A549 (cell line): ENCODE results near the gene CHST15. TPM values are rescaled to one million over a fixed set of nuclear protein-coding genes. Genes with fewer than 3 reads are reported as not detected.

Source experiments
- ATAC-seq, 2 experiments: fragments of 200-7000 bp in 1 of 2; fragments of >200 bp in 1 of 2; cut with Nextera tagmentation in 1 of 2; cut with Tn5 transposase in 1 of 2; 3 replicates each; pipeline versions ENCODE4 v1.8.0 to v1.9.1; 2018 to 2020; ENCODE audit warnings: mild to moderate bottlenecking in 1 of 2, moderate library complexity in 1 of 2
- CTCF ChIA-PET: fragments of 300-600 bp; sonication (Branson Sonifier 250); formaldehyde crosslinking; extraction: SDS; loops from one replicate; lab custom pipeline; 2021; ENCODE audit warnings: antibody characterized with exemption, inconsistent platforms; lab: Yijun Ruan, JAX
- POLR2A ChIA-PET: fragments of 350-600 bp; formaldehyde crosslinking; extraction: SDS; loops from one replicate; lab custom pipeline; 2021; ENCODE audit warnings: antibody characterized with exemption, inconsistent platforms; lab: Yijun Ruan, JAX
- DNase-seq, 2 experiments: peaks; one replicate each; pipeline versions ENCODE4 v3.0.0 to v3.0.0-alpha.2; 2011 to 2016; ENCODE audit warnings: low read depth in 1 of 2, low spot score in 1 of 2
- FAIRE-seq: peaks from 2 replicates; lab custom pipeline; 2011; peaks lifted over from hg19 to GRCh38; lab: Jason Lieb, UNC
- H3K27ac ChIP-seq, 2 experiments: fragments of >200 bp; sonication (Bioruptor Twin); formaldehyde crosslinking; 3 replicates each; pipeline ENCODE4 v1.5.1; 2016 to 2017
- H3K4me1 ChIP-seq: fragments of >200 bp; sonication (Bioruptor Twin); formaldehyde crosslinking; 3 replicates; pipeline ENCODE4 v1.6.1; 2016
- H3K4me2 ChIP-seq: fragments of >200 bp; sonication (Bioruptor Twin); formaldehyde crosslinking; 3 replicates; pipeline ENCODE4 v1.6.1; 2016
- H3K4me3 ChIP-seq: fragments of >200 bp; sonication (Bioruptor Twin); formaldehyde crosslinking; 3 replicates; pipeline ENCODE4 v1.5.1; 2016
- H3K9me3 ChIP-seq: fragments of >200 bp; sonication (Bioruptor Twin); formaldehyde crosslinking; 3 replicates; pipeline ENCODE4 v1.6.1; 2016
- BCL3 ChIP-seq: fragments of >200 bp; sonication (Bioruptor Twin); formaldehyde crosslinking; IDR thresholded peaks from 3 replicates; pipeline ENCODE4 v1.6.1; 2016
- CBX8 ChIP-seq: fragments of 200-600 bp; sonication (generic); IDR thresholded peaks from 2 replicates; pipeline ENCODE4 v1.6.1; 2016
- CEBPB ChIP-seq, 2 experiments: fragments of >200 bp in 1 of 2; sonication (Bioruptor Twin) in 1 of 2; formaldehyde crosslinking in 1 of 2; IDR thresholded peaks; 2 replicates each; pipeline ENCODE4 v1.6.1; 2012 to 2016
- ELK1 ChIP-seq: fragments of 150-350 bp; IDR thresholded peaks from 2 replicates; pipeline ENCODE4 v1.6.1; 2014; ENCODE audit warnings: low read depth, mild to moderate bottlenecking, low read length
- EP300 ChIP-seq, 2 experiments: fragments of >200 bp; sonication (Bioruptor Twin); formaldehyde crosslinking; IDR thresholded peaks; 2 replicates in 1 of 2; 3 replicates in 1 of 2; pipeline ENCODE4 v1.6.1; 2016 to 2017
- GATA3 ChIP-seq: IDR thresholded peaks from 2 replicates; pipeline ENCODE4 v1.6.1; 2012; ENCODE audit warnings: borderline replicate concordance
- HES2 ChIP-seq: fragments of >200 bp; sonication (Bioruptor Twin); formaldehyde crosslinking; IDR thresholded peaks from 2 replicates; pipeline ENCODE4 v1.6.1; 2016
- HEYL ChIP-seq: fragments of 250-450 bp; sonication (Bioruptor Pico); IDR thresholded peaks from 2 replicates; pipeline ENCODE4 v1.8.0; 2021; ENCODE audit warnings: mild to moderate bottlenecking, moderate library complexity
- HMGXB4 ChIP-seq: fragments of 250-450 bp; sonication (Bioruptor Pico); IDR thresholded peaks from 2 replicates; pipeline ENCODE4 v1.5.0; 2021; ENCODE audit warnings: mild to moderate bottlenecking, moderate library complexity, borderline replicate concordance
- HOXB13 ChIP-seq: fragments of 250-450 bp; sonication (Bioruptor Pico); IDR thresholded peaks from 2 replicates; pipeline ENCODE4 v1.5.0; 2020; ENCODE audit warnings: low read depth, mild to moderate bottlenecking, moderate library complexity
- JUN ChIP-seq, 2 experiments: fragments of >200 bp; sonication (Bioruptor Twin); formaldehyde crosslinking; IDR thresholded peaks; 2 replicates in 1 of 2; 3 replicates in 1 of 2; pipeline ENCODE4 v1.6.1; 2016 to 2017
- KDM5A ChIP-seq: fragments of 200-600 bp; sonication (generic); IDR thresholded peaks from 2 replicates; pipeline ENCODE4 v1.6.1; 2016; ENCODE audit warnings: antibody characterized with exemption, mild to moderate bottlenecking
- MAX ChIP-seq: IDR thresholded peaks from 2 replicates; pipeline ENCODE4 v1.6.1; 2012
- NFE2L2 ChIP-seq: fragments of 150-350 bp; conservative IDR thresholded peaks from 2 replicates; pipeline ENCODE4 v1.6.1; 2014; ENCODE audit warnings: low read length
- NPAS2 ChIP-seq: fragments of 250-450 bp; sonication (Bioruptor Pico); IDR thresholded peaks from 2 replicates; pipeline ENCODE4 v1.8.0; 2022; ENCODE audit warnings: mild to moderate bottlenecking, moderate library complexity, borderline replicate concordance
- NR3C1 ChIP-seq: fragments of >200 bp; sonication (Bioruptor Twin); formaldehyde crosslinking; IDR thresholded peaks from 3 replicates; pipeline ENCODE4 v1.6.1; 2017
- PHF8 ChIP-seq: fragments of 200-600 bp; sonication (generic); IDR thresholded peaks from 2 replicates; pipeline ENCODE4 v1.6.1; 2016; ENCODE audit warnings: low read depth, mild to moderate bottlenecking, antibody characterized with exemption, moderate library complexity, borderline replicate concordance
- POLR2A ChIP-seq: IDR thresholded peaks from 2 replicates; pipeline ENCODE4 v1.6.1; 2012; ENCODE audit warnings: mild to moderate bottlenecking, low read length
- REST ChIP-seq: fragments of 200-600 bp; sonication (generic); IDR thresholded peaks from 2 replicates; pipeline ENCODE4 v1.6.1; 2016; ENCODE audit warnings: antibody characterized with exemption, mild to moderate bottlenecking, moderate library complexity
- SMC3 ChIP-seq: fragments of >200 bp; sonication (Bioruptor Twin); formaldehyde crosslinking; IDR thresholded peaks from 3 replicates; pipeline ENCODE4 v1.6.1; 2018; ENCODE audit warnings: inconsistent platforms
- TP53 ChIP-seq: fragments of 250-450 bp; sonication (Bioruptor Pico); IDR thresholded peaks from 2 replicates; pipeline ENCODE4 v1.5.0; 2021; ENCODE audit warnings: mild to moderate bottlenecking, moderate library complexity
- USF2 ChIP-seq: fragments of 450-650 bp; IDR thresholded peaks from 2 replicates; pipeline ENCODE4 v1.6.1; 2014; ENCODE audit warnings: antibody characterized with exemption
- ZNF302 ChIP-seq: fragments of 250-450 bp; sonication (Bioruptor Pico); IDR thresholded peaks from 2 replicates; pipeline ENCODE4 v1.9.0; 2021; ENCODE audit warnings: inconsistent platforms, mild to moderate bottlenecking, moderate library complexity
- WGBS: methylation state at CpG from one replicate; pipeline ENCODE4 v1.1.6; 2017; ENCODE audit errors: missing lambda C conversion rate; 5-methylcytosine and 5-hydroxymethylcytosine counted together
- polyA plus RNA-seq, 4 experiments: library from polyadenylated mRNA; depleted of rRNA in 3 of 4; stranded (reverse); fragments of >200 nt; fragmentation: RNase III in 1 of 4; extraction: RNeasy Plus Mini Kit Qiagen cat#74134 plus additional on column Dnase treatment in 1 of 4; gene quantifications; 2 replicates in 3 of 4; 3 replicates in 1 of 4; pipeline ENCODE4 v1.2.3, GENCODE V29; 2011 to 2017

CHST15 gene
- polyA plus RNA-seq, 2 of the 4 experiments (the other 2 are of a cell fraction), result 5.1 to 10.3 TPM

- no peak overlapping the region for H3K4me3 ChIP-seq
- H3K4me1 ChIP-seq, result no peaks in the 10 kb centered on the region
- 90% methylated on average over 12 of the region's 12 CpGs for WGBS
- TF ChIP-seq POLR2A, result no peak
- no peak for TF ChIP-seq HMGXB4 (CRISPR knock-in tag)
- TF ChIP-seq HES2, result no peak
- no peak for TF ChIP-seq MAX
- TF ChIP-seq PHF8, result no peak
- no peak for TF ChIP-seq BCL3
- TF ChIP-seq NR3C1, result no peak
- no peak for TF ChIP-seq CBX8
- no peak for TF ChIP-seq CEBPB (IDR thresholded peaks at IDR 0.05)
- no peak for TF ChIP-seq JUN (IDR thresholded peaks at IDR 0.05)
- no peak for TF ChIP-seq ZNF302 (CRISPR knock-in tag)
- TF ChIP-seq HEYL (CRISPR knock-in tag), result no peak
- TF ChIP-seq HOXB13 (CRISPR knock-in tag), result no peak
- H3K9me3 ChIP-seq, result no peaks in the 10 kb centered on the region
- ChIA-PET CTCF (interaction anchor here (1.1 kb wide), 1 partner anchor 9 kb away, joined by 3 read pairs; no protein-coding TSS in a partner anchor), POLR2A (no interaction called here)
- H3K4me2 ChIP-seq, result no peak overlapping the region
- ATAC-seq (no peak), DNase-seq (no peak), FAIRE-seq (no peak)
- H3K27ac ChIP-seq, result no peak overlapping the region
Measured at GRCh38 chr10:124074501-124075109, 18.8 kb downstream of the CHST15 start.

- Histone ChIP-seq H3K9me3 (no peaks in the 10 kb centered on the region), H3K4me3 (no peak overlapping the region)
- CTCF ChIA-PET, result no interaction called here
- POLR2A ChIA-PET, result no interaction called here
- no peak for DNase-seq
- FAIRE-seq, result no peak
- 71% methylated on average over 5 of the region's 5 CpGs for WGBS
- TF ChIP-seq TP53, result no peak
- no peak for TF ChIP-seq NFE2L2
- TF ChIP-seq HES2, result no peak
- no peak for TF ChIP-seq EP300 (IDR thresholded peaks at IDR 0.05)
- TF ChIP-seq BCL3, result no peak
- TF ChIP-seq USF2, result no peak
- no peak for TF ChIP-seq NPAS2
- no peak for TF ChIP-seq HMGXB4 (CRISPR knock-in tag)
- no peak for TF ChIP-seq GATA3
- TF ChIP-seq ELK1, result no peak
- TF ChIP-seq REST, result no peak
- no peak for TF ChIP-seq PHF8
- no peak for TF ChIP-seq KDM5A
- TF ChIP-seq SMC3, result no peak
- TF ChIP-seq, all 56 proteins: peak for 0
- Histone ChIP-seq H3K4me1 (no peaks in the 10 kb centered on the region), H3K4me2 (no peak overlapping the region), H3K27ac (no peak overlapping the region)
- no peak for ATAC-seq
Measured at GRCh38 chr10:124073978-124074377, 19.4 kb downstream of the CHST15 start.
